ENCODE results near the gene CALHM4. TPM values are rescaled to one million over a fixed set of nuclear protein-coding genes. Genes with fewer than 3 reads are reported as not detected.

Gene CALHM4
- total RNA-seq (2022) (1.8 and 3.4 TPM in 2 replicates), Bru-seq, nascent RNA (percentile 48 among the genes with signal in this experiment), BruChase-seq, experiment 1, labeled RNA remaining after a 2-hour chase (percentile 45 among the genes with signal in this experiment), BruChase-seq, experiment 2, labeled RNA remaining after a 6-hour chase (percentile 37 among the genes with signal in this experiment)
- long read RNA-seq, partial matches to known transcripts: 0 of 5 reads
- long read RNA-seq, other reads (novel, unspliced or antisense): 5 of 5 reads

GRCh38 chr6:116553451-116553850 lies at the start of gene CALHM4:
Gene CALHM4 (plus strand): TSS chr6:116553751. CDS start chr6:116553794, 43 bp downstream.
- no peaks in the 10 kb centered on the region for H3K36me3 Mint-ChIP-seq (ENCODE audit: insufficient read depth, unreplicated experiment)
- H3K4me1 ChIP-seq: no peaks in the 10 kb centered on the region
- intact Hi-C loops (cut with micrococcal nuclease; ENCODE audit: unreplicated experiment): no loop called here

DNA sequence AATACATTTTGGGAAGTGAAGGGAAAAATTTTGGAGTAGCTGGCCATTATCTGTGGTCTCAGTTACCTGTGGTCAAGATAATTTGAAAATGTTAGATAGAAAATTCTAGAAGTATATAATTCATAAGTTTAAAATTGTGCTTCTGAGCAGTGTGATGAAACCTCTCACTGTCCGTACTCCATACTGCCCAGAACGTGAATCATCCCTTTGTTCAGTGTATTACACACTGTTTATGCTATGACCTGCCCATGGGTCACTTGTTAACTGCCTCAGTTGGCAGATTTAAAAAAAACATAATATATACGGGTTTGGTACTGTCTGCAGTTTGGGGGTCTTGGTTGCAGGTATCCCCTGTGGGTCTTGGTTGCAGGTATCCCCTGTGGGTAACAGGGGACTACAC lies 46.2 kb upstream of the CALHM4 start:
- Mint-ChIP-seq H3K27me3 (ENCODE audit: insufficient read depth, unreplicated experiment) (no peaks in the 10 kb centered on the region), H3K4me3 (ENCODE audit: unreplicated experiment) (no peak overlapping the region), H3K36me3 (ENCODE audit: insufficient read depth, unreplicated experiment) (peaks cover 6% of the 10 kb centered on the region), H3K4me1 (ENCODE audit: low read depth, unreplicated experiment) (no peaks in the 10 kb centered on the region), H3K9me3 (ENCODE audit: unreplicated experiment) (peaks cover 2% of the 10 kb centered on the region), H3K27ac (ENCODE audit: unreplicated experiment) (no peak overlapping the region)
- no TSS peak for BruUV-seq (replicated peaks)
- Histone ChIP-seq H3K4me3 (ENCODE audit: low read depth, low read length) (no peak overlapping the region), H3K27me3 (replicated peaks; ENCODE audit: control insufficient read depth, insufficient read depth, low read length) (no peaks in the 10 kb centered on the region), H3K9me3 (peaks cover 5% of the 10 kb centered on the region; the same call in 1 of the 2 replicates), H3K36me3 (ENCODE audit: control insufficient read depth, insufficient read depth, low read length) (no peaks in the 10 kb centered on the region), H3K4me1 (0 out of 2 replicates have a peak, but pooled peaks cover 6% of the 10 kb centered on the region)
- CTCF ChIA-PET: no interaction called here
- intact Hi-C loops (cut with micrococcal nuclease; ENCODE audit: unreplicated experiment): no loop called here
- DNase-seq: no peak
- POLR2A ChIA-PET: no interaction called here
- TF ChIP-seq, protein P1, sequence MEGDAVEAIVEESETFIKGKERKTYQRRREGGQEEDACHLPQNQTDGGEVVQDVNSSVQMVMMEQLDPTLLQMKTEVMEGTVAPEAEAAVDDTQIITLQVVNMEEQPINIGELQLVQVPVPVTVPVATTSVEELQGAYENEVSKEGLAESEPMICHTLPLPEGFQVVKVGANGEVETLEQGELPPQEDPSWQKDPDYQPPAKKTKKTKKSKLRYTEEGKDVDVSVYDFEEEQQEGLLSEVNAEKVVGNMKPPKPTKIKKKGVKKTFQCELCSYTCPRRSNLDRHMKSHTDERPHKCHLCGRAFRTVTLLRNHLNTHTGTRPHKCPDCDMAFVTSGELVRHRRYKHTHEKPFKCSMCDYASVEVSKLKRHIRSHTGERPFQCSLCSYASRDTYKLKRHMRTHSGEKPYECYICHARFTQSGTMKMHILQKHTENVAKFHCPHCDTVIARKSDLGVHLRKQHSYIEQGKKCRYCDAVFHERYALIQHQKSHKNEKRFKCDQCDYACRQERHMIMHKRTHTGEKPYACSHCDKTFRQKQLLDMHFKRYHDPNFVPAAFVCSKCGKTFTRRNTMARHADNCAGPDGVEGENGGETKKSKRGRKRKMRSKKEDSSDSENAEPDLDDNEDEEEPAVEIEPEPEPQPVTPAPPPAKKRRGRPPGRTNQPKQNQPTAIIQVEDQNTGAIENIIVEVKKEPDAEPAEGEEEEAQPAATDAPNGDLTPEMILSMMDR (IDR thresholded peaks at IDR 0.05; ENCODE audit: insufficient read depth in 1 of 2, low read depth in 1 of 2, low read length in 1 of 2, severe bottlenecking in 1 of 2, unreplicated experiment in 1 of 2): no peak

More at GRCh38 chr6:116553451-116553850, at the start of gene CALHM4:
- Histone ChIP-seq H3K27me3 (replicated peaks; ENCODE audit: control insufficient read depth, insufficient read depth, low read length) (no peaks in the 10 kb centered on the region), H3K9me3 (no peaks in the 10 kb centered on the region), H3K36me3 (ENCODE audit: control insufficient read depth, insufficient read depth, low read length) (no peaks in the 10 kb centered on the region), H3K4me3 (ENCODE audit: low read depth, low read length) (no peak within 1 kb of the TSS)
- Mint-ChIP-seq H3K4me3 (ENCODE audit: unreplicated experiment) (no peak within 1 kb of the TSS), H3K9me3 (ENCODE audit: unreplicated experiment) (no peaks in the 10 kb centered on the region), H3K27ac (ENCODE audit: unreplicated experiment) (no peak within 1 kb of the TSS), H3K27me3 (ENCODE audit: insufficient read depth, unreplicated experiment) (no peaks in the 10 kb centered on the region), H3K4me1 (ENCODE audit: low read depth, unreplicated experiment) (peaks cover 17% of the 10 kb centered on the region)
- BruUV-seq (replicated peaks): no TSS peak
- TF ChIP-seq, protein P1 (IDR thresholded peaks at IDR 0.05; ENCODE audit: insufficient read depth in 1 of 2, low read depth in 1 of 2, low read length in 1 of 2, severe bottlenecking in 1 of 2, unreplicated experiment in 1 of 2): no peak
- ChIA-PET CTCF (interaction anchor here (1.2 kb wide), 1 partner anchor 18 kb away, joined by 4 read pairs; no protein-coding TSS in a partner anchor), POLR2A (no interaction called here)
- DNase-seq: no peak

GRCh38 chr6:116508527-116508926 lies 45.0 kb upstream of the CALHM4 start:
- H3K4me3 Mint-ChIP-seq (ENCODE audit: unreplicated experiment): no peak overlapping the region
- H3K9me3 Mint-ChIP-seq (ENCODE audit: unreplicated experiment): no peaks in the 10 kb centered on the region
- POLR2A ChIA-PET: no interaction called here
- Histone ChIP-seq H3K36me3 (ENCODE audit: control insufficient read depth, insufficient read depth, low read length) (no peaks in the 10 kb centered on the region), H3K27me3 (replicated peaks; ENCODE audit: control insufficient read depth, insufficient read depth, low read length) (no peaks in the 10 kb centered on the region), H3K9me3 (peaks cover 5% of the 10 kb centered on the region; the same call in 1 of the 2 replicates), H3K4me3 (ENCODE audit: low read depth, low read length) (no peak overlapping the region), H3K4me1 (0 out of 2 replicates have a peak, but pooled peaks cover 6% of the 10 kb centered on the region)
- H3K27ac Mint-ChIP-seq (ENCODE audit: unreplicated experiment): no peak overlapping the region
- intact Hi-C loops (cut with micrococcal nuclease; ENCODE audit: unreplicated experiment): no loop called here
- DNase-seq: no peak
- no peaks in the 10 kb centered on the region for H3K27me3 Mint-ChIP-seq (ENCODE audit: insufficient read depth, unreplicated experiment)
- BruUV-seq (replicated peaks): no TSS peak
- peaks cover 4% of the 10 kb centered on the region for H3K4me1 Mint-ChIP-seq (ENCODE audit: low read depth, unreplicated experiment)
- TF ChIP-seq, protein P1 (IDR thresholded peaks at IDR 0.05; ENCODE audit: insufficient read depth in 1 of 2, low read depth in 1 of 2, low read length in 1 of 2, severe bottlenecking in 1 of 2, unreplicated experiment in 1 of 2): no peak
- peaks cover 6% of the 10 kb centered on the region for H3K36me3 Mint-ChIP-seq (ENCODE audit: insufficient read depth, unreplicated experiment)
- CTCF ChIA-PET: no interaction called here
